ENCODE measurements around the gene JAG2.
"Not testable (repeated sequence)": the region's sequence is repeated elsewhere in the genome, so short reads cannot be mapped to it uniquely, and the experiment has no call there.

JAG2 gene

DNA sequence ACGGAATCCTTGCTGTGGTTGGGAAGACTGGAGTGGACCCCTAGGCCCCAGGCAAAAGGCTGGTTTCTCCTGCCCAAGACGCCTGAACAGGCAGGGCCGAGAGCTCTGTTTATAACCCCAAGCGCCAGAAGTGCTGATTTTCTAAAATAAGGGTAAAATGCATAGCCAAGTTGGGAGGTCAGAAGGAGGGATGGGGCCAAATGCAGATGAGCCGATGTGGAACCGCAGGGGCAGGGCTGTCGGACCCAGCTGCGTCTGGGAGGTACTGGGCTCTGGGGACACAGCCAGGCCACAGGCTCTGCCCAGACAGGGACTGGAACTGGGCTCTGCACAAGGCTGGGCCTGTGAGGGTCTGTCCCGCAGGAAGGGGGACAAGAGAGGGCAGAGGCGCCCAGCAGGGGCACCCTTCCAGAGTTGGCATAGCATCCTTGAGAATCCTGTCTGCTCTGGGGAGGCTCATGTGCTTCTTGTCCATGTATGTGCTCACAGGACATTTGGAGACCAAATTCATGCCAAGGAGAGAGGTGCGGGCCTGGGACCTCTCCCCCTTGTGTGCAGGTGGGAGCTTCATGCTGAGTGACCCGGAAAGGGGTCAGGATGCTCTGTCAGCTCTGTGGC is 49.1 kb downstream of the JAG2 start:
- Histone ChIP-seq H3K9ac (ENCODE audit: low read length in 5 of 5) (no peak overlapping the region), H3K4me3 (ENCODE audit: low read depth in 1 of 5, low read length in 5 of 5) (no peak overlapping the region), H3K4me1 (ENCODE audit: control insufficient read depth in 5 of 5, insufficient read depth in 5 of 5, low read length in 5 of 5) (no peaks in the 10 kb centered on the region), H3K27me3 (ENCODE audit: control insufficient read depth in 5 of 5, insufficient read depth in 4 of 5, low read length in 5 of 5) (peaks cover 5 to 13% (median 9%) of the 10 kb centered on the region in 5 donors), H3K27ac (ENCODE audit: low read depth, low read length) (no peak overlapping the region), H3K36me3 (ENCODE audit: control insufficient read depth in 5 of 5, insufficient read depth in 5 of 5, low read length in 5 of 5) (no peaks in the 10 kb centered on the region), H3K9me3 (ENCODE audit: control insufficient read depth in 5 of 5, low read length in 5 of 5) (peaks cover 12 to 30% (median 26%) of the 10 kb centered on the region in 5 donors)

DNA sequence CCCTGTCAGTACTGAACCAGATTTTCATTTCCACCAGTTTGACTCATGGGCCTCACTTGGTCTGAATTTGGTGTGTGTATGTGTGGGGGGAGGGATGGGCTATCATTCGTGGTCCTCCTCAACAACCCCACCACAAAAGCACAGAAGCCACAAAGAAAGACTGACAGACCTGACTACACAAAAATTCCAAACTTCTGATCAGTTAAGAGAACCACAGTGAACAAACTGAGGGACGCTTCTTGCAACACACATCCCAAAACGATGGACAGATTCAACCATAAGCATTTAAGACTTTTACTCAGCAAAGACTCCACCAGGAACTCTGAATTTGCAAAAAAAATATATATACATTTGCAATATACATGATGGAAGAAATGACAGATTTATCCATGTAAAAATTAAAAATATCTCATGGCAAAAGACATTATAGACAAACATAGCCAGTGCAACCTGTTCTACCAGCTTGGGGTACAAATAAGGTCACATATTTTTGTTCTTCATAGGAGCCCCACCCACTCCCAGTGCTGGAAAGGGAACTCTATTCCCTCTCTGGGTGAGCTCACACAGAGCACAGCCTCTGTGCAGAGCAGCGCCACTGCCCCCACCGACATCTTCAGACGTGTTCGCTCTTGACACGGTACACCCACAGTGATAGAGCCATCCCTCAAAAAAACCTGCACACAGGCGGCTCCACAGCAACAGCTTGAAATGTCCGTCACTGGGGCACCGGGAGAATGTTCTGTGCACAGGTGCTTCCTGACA is 49.7 kb downstream of the JAG2 start:
- Histone ChIP-seq H3K36me3 (ENCODE audit: control insufficient read depth in 5 of 5, insufficient read depth in 5 of 5, low read length in 5 of 5) (no peaks in the 10 kb centered on the region), H3K4me3 (ENCODE audit: low read depth in 1 of 5, low read length in 5 of 5) (no peak overlapping the region), H3K9ac (ENCODE audit: low read length in 5 of 5) (no peak overlapping the region), H3K27me3 (ENCODE audit: control insufficient read depth in 5 of 5, insufficient read depth in 4 of 5, low read length in 5 of 5) (peaks cover 3 to 8% (median 4%) of the 10 kb centered on the region in 5 donors), H3K27ac (ENCODE audit: low read depth, low read length) (no peak overlapping the region), H3K9me3 (ENCODE audit: control insufficient read depth in 5 of 5, low read length in 5 of 5) (peaks cover 12 to 30% (median 26%) of the 10 kb centered on the region in 5 donors), H3K4me1 (ENCODE audit: control insufficient read depth in 5 of 5, insufficient read depth in 5 of 5, low read length in 5 of 5) (no peaks in the 10 kb centered on the region)

DNA sequence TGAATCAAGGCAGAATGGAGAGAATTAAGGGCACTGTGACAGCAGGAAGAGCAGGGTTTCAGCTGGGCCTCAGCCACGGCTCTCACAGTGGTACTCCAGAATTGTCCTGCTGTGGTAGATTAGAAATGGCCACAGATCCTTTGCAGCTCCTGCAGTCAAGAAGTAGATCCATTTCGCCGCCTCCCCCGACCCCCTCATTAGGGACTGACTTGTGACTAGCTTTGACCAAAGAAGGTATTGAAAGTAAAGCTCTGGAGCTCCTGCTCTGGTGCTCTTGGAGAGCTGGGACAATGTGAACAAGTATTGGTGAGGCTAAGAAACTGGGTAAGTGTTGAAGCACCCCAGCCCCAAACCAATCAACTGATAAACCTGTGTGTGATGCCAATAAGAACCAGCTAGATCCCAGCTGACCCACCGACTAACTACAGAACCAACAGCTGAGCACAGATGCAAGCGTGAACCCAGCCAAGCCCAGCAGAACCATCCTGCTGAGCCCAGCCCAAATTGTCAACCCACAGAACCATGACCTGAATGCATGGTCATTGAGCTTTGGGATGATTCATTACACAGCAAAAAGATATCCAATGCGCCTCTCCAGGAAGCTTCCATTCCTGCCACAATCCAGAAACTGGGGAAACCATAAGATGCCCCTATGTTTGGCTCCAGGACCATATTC is 50.7 kb downstream of the JAG2 start:
- H3K9me3 ChIP-seq (ENCODE audit: control insufficient read depth in 5 of 5, low read length in 5 of 5), result peaks cover 12 to 30% (median 26%) of the 10 kb centered on the region in 5 donors
- H3K4me1 ChIP-seq (ENCODE audit: control insufficient read depth in 5 of 5, insufficient read depth in 5 of 5, low read length in 5 of 5), result no peaks in the 10 kb centered on the region
- peaks cover 3 to 8% (median 4%) of the 10 kb centered on the region in 5 donors for H3K27me3 ChIP-seq (ENCODE audit: control insufficient read depth in 5 of 5, insufficient read depth in 4 of 5, low read length in 5 of 5)
- H3K4me3 ChIP-seq (ENCODE audit: low read depth in 1 of 5, low read length in 5 of 5), result no peak overlapping the region
- no peaks in the 10 kb centered on the region for H3K36me3 ChIP-seq (ENCODE audit: control insufficient read depth in 5 of 5, insufficient read depth in 5 of 5, low read length in 5 of 5)
- H3K27ac ChIP-seq (ENCODE audit: low read depth, low read length), result no peak overlapping the region
- H3K9ac ChIP-seq (ENCODE audit: low read length in 5 of 5), result no peak overlapping the region

DNA sequence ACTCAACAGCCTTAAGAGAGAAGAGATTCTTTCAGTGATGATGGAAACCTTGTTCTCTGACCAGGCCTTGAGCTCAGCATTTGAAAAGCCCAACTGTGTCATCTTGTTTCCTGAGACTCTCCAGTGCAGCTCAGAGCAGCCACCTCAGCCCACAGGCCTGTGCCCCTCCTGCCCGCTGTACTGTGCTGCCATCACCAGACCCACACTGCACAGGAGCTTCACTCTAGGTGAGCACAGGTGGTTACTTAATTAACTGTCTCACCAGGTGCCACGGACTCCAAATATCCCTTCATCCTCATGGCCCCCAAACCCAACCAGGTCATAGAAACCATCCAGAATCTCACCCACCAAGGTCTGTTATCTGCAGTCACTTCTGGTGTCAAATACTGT is 51.3 kb downstream of the JAG2 start:
- H3K27me3 ChIP-seq (ENCODE audit: control insufficient read depth in 5 of 5, insufficient read depth in 4 of 5, low read length in 5 of 5), result peaks cover 3 to 8% (median 4%) of the 10 kb centered on the region in 5 donors
- no peaks in the 10 kb centered on the region for H3K4me1 ChIP-seq (ENCODE audit: control insufficient read depth in 5 of 5, insufficient read depth in 5 of 5, low read length in 5 of 5)
- no peak overlapping the region for H3K4me3 ChIP-seq (ENCODE audit: low read depth in 1 of 5, low read length in 5 of 5)
- H3K9ac ChIP-seq (ENCODE audit: low read length in 5 of 5), result no peak overlapping the region
- H3K9me3 ChIP-seq (ENCODE audit: control insufficient read depth in 5 of 5, low read length in 5 of 5), result peaks cover 10 to 28% (median 24%) of the 10 kb centered on the region in 5 donors
- H3K36me3 ChIP-seq (ENCODE audit: control insufficient read depth in 5 of 5, insufficient read depth in 5 of 5, low read length in 5 of 5), result no peaks in the 10 kb centered on the region
- H3K27ac ChIP-seq (ENCODE audit: low read depth, low read length), result no peak overlapping the region

DNA sequence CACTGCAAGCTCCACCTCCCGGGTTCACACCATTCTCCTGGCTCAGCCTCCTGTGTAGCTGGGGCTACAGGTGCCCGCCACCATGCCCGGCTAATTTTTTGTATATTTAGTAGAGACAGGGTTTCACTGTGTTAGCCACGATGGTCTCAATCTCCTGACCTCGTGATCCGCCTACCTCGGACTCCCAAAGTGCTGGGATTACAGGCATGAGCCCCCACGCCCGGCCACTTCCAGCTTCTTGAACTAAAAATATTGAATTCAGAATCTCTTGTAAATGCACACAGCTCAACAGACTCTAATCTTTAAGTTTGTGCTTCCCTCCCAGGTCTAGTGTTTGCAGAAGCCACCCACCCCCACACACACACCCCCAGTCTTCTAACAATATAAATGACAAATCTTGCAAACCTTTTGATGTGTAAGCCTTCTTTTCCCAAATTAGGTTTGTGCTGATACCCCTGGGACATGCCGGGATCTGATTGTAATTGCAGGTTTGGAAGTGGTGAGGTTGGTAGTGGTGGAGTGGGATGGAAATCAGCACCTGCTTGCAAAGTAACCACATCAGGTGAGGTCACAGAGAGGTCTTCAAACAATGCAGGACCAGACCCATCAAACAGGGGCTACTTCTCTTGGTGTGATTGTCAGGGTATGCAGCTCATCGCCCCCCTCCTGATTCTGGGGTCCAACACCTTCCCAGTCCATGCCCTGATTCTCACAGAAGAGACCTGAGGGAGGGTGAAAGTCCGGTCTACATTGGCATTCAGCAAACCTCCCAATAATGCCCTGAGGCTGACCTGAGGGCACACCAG is 51.9 kb downstream of the JAG2 start:
- Histone ChIP-seq H3K4me1 (ENCODE audit: control insufficient read depth in 5 of 5, insufficient read depth in 5 of 5, low read length in 5 of 5) (no peaks in the 10 kb centered on the region), H3K27ac (ENCODE audit: low read depth, low read length) (no peak overlapping the region), H3K9me3 (ENCODE audit: control insufficient read depth in 5 of 5, low read length in 5 of 5) (peaks cover 4 to 22% (median 19%) of the 10 kb centered on the region in 5 donors), H3K27me3 (ENCODE audit: control insufficient read depth in 5 of 5, insufficient read depth in 4 of 5, low read length in 5 of 5) (peaks cover 3 to 5% (median 4%) of the 10 kb centered on the region in 5 donors), H3K36me3 (ENCODE audit: control insufficient read depth in 5 of 5, insufficient read depth in 5 of 5, low read length in 5 of 5) (no peaks in the 10 kb centered on the region), H3K9ac (ENCODE audit: low read length in 5 of 5) (no peak overlapping the region), H3K4me3 (ENCODE audit: low read depth in 1 of 5, low read length in 5 of 5) (no peak overlapping the region)

DNA sequence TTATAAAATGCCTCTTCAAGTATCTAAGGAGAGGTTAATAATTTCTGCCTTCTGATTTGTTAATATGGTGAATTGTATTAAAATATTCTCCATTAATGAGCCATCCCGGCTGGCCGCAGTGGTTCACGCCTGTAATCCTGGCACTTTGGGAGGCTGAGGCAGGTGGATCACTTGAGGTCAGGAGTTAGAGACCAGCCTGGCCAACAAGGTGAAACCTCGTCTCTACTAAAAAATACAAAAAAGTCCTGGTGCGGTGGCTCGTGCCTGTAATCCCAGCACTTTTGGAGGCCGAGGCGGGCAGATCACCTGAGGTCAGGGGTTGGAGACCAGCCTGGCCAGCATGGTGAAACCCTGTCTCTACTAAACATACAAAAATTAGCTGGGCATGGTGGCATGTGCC is 59.3 kb downstream of the JAG2 start:
- H3K27ac ChIP-seq (ENCODE audit: low read depth, low read length); H3K9me3 ChIP-seq (ENCODE audit: control insufficient read depth in 5 of 5, low read length in 5 of 5); H3K27me3 ChIP-seq (ENCODE audit: control insufficient read depth in 5 of 5, insufficient read depth in 4 of 5, low read length in 5 of 5); H3K36me3 ChIP-seq (ENCODE audit: control insufficient read depth in 5 of 5, insufficient read depth in 5 of 5, low read length in 5 of 5); H3K4me3 ChIP-seq (ENCODE audit: low read depth in 1 of 5, low read length in 5 of 5); H3K9ac ChIP-seq (ENCODE audit: low read length in 5 of 5); H3K4me1 ChIP-seq (ENCODE audit: control insufficient read depth in 5 of 5, insufficient read depth in 5 of 5, low read length in 5 of 5): not testable (repeated sequence)

DNA sequence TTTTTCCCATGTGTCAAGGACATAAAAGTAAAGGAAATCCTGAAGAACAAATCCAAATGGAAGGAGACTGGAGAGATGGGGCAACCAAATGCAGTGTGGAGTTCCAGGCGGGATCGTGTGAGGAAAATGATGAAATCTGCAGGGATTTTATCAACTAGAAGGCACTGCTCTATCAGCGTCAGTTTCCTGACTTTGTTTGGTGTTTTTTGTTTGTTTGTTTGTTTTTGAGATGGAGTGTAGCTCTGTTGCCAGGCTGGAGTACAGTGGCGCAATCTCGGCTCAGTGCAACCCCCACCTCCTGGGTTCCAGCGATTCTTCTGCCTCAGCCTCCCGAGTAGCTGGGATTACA is 60.1 kb downstream of the JAG2 start:
- H3K9ac ChIP-seq (ENCODE audit: low read length in 5 of 5), result no peak overlapping the region
- peaks cover 0 to 2% (median 0%) of the 10 kb centered on the region in 5 donors for H3K9me3 ChIP-seq (ENCODE audit: control insufficient read depth in 5 of 5, low read length in 5 of 5)
- H3K4me1 ChIP-seq (ENCODE audit: control insufficient read depth in 5 of 5, insufficient read depth in 5 of 5, low read length in 5 of 5), result peaks cover 0 to 6% (median 0%) of the 10 kb centered on the region in 5 donors
- peaks cover 0 to 10% (median 0%) of the 10 kb centered on the region in 5 donors for H3K27me3 ChIP-seq (ENCODE audit: control insufficient read depth in 5 of 5, insufficient read depth in 4 of 5, low read length in 5 of 5)
- H3K36me3 ChIP-seq (ENCODE audit: control insufficient read depth in 5 of 5, insufficient read depth in 5 of 5, low read length in 5 of 5), result no peaks in the 10 kb centered on the region
- no peak overlapping the region for H3K27ac ChIP-seq (ENCODE audit: low read depth, low read length)
- H3K4me3 ChIP-seq (ENCODE audit: low read depth in 1 of 5, low read length in 5 of 5), result no peak overlapping the region

DNA sequence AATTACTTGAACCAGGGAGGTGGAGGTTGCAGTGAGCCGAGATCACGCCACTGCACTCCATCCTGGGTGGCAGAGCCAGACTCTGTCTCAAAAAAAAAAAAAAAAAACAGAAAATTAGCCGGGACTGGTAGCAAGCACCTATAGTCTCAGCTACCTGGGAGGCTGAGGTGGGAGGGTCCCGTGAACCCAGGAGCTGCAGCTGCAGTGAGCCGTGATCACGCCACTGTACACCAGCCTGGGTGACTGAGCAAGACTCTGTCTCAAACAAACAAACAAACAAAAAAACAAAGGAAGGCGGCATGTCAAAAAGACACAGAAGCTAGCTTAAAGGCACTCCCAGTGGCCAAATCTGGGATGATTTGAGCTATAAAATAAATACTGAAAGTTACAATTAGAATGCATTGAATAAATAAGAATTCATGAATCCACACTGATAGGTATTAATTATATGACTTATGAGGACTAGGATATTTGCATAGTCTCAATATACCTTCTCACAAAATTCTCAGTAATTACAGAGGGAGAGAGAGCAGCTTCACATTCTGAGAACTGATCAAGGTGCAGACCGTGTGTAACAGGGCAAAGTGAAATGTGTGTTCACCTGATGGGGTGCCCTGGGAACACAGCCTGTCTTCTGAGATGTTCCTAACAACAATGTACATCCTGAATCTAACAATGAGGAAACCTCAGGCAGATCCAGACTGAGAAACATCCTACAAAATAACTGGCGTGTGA is 60.6 kb downstream of the JAG2 start:
- Histone ChIP-seq H3K4me1 (ENCODE audit: control insufficient read depth in 5 of 5, insufficient read depth in 5 of 5, low read length in 5 of 5) (peaks cover 0 to 6% (median 0%) of the 10 kb centered on the region in 5 donors), H3K4me3 (ENCODE audit: low read depth in 1 of 5, low read length in 5 of 5) (no peak overlapping the region), H3K27ac (ENCODE audit: low read depth, low read length) (no peak overlapping the region), H3K9me3 (ENCODE audit: control insufficient read depth in 5 of 5, low read length in 5 of 5) (peaks cover 0 to 3% (median 0%) of the 10 kb centered on the region in 5 donors), H3K27me3 (ENCODE audit: control insufficient read depth in 5 of 5, insufficient read depth in 4 of 5, low read length in 5 of 5) (peaks cover 0 to 12% (median 2%) of the 10 kb centered on the region in 5 donors), H3K36me3 (ENCODE audit: control insufficient read depth in 5 of 5, insufficient read depth in 5 of 5, low read length in 5 of 5) (no peaks in the 10 kb centered on the region), H3K9ac (ENCODE audit: low read length in 5 of 5) (no peak overlapping the region)

DNA sequence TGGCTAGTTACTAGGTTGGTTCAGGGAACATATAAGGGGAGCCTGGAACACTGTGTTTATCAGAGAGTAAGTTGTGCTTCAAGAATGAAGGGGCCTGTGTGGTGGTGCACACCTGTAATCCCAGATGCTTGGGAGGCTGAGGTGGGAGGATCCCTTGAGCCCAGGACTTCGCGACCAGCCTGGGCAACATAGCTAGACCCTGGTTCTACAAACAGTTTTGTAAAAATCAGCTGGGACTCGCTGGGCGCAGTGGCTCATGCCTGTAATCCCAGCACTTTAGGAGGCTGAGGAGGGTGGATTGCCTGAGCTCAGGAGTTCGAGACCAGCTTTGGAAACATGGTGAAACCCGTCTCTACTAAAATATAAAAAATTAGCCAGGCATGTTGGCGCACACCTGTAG is 61.2 kb downstream of the JAG2 start:
- Histone ChIP-seq H3K27ac (ENCODE audit: low read depth, low read length) (no peak overlapping the region), H3K9ac (ENCODE audit: low read length in 5 of 5) (no peak overlapping the region), H3K4me3 (ENCODE audit: low read depth in 1 of 5, low read length in 5 of 5) (no peak overlapping the region), H3K27me3 (ENCODE audit: control insufficient read depth in 5 of 5, insufficient read depth in 4 of 5, low read length in 5 of 5) (peaks cover 0 to 13% (median 4%) of the 10 kb centered on the region in 5 donors), H3K36me3 (ENCODE audit: control insufficient read depth in 5 of 5, insufficient read depth in 5 of 5, low read length in 5 of 5) (no peaks in the 10 kb centered on the region), H3K4me1 (ENCODE audit: control insufficient read depth in 5 of 5, insufficient read depth in 5 of 5, low read length in 5 of 5) (peaks cover 0 to 6% (median 0%) of the 10 kb centered on the region in 5 donors), H3K9me3 (ENCODE audit: control insufficient read depth in 5 of 5, low read length in 5 of 5) (peaks cover 0 to 3% (median 0%) of the 10 kb centered on the region in 5 donors)

Data from subcutaneous abdominal adipose tissue (tissue), 5 donors.